SK-N-SH treated with all-trans-retinoic acid at 6 μM for 48 hours (cell line): ENCODE results near the gene RAB11FIP4.

ENCODE experiments used
- ATAC-seq: fragments of 200-7000 bp; cut with Tn5 transposase; 3 replicates; pipeline ENCODE4 v1.9.1; 2020; ENCODE audit warnings: mild to moderate bottlenecking, moderate library complexity
- ARNTL ChIP-seq: fragments of 450-650 bp; formaldehyde crosslinking; IDR thresholded peaks from 2 replicates; pipeline ENCODE4 v1.5.0; 2020; ENCODE audit warnings: low read depth, mild to moderate bottlenecking, moderate library complexity, borderline replicate concordance
- BACH2 ChIP-seq: fragments of 250-450 bp; sonication (Bioruptor Pico); IDR thresholded peaks from 2 replicates; pipeline ENCODE4 v1.9.0; 2021; ENCODE audit warnings: mild to moderate bottlenecking, borderline replicate concordance
- CREB5 ChIP-seq: fragments of 250-450 bp; sonication (Bioruptor Pico); IDR thresholded peaks from 2 replicates; pipeline ENCODE4 v1.5.1; 2020; ENCODE audit warnings: low read depth, mild to moderate bottlenecking, moderate library complexity
- CSDC2 ChIP-seq: fragments of 250-450 bp; sonication (Bioruptor Pico); IDR thresholded peaks from 2 replicates; pipeline ENCODE4 v1.5.0; 2020; ENCODE audit warnings: mild to moderate bottlenecking, moderate library complexity
- GLIS3 ChIP-seq: fragments of 250-450 bp; sonication (Bioruptor Pico); IDR thresholded peaks from 2 replicates; pipeline ENCODE4 v1.5.0; 2020; ENCODE audit warnings: mild to moderate bottlenecking, moderate library complexity
- ISL1 ChIP-seq: fragments of 250-450 bp; sonication (Bioruptor Pico); IDR thresholded peaks from 2 replicates; pipeline ENCODE4 v2.1.2; 2022; ENCODE audit warnings: mild to moderate bottlenecking, moderate library complexity
- OSR1 ChIP-seq: fragments of 250-450 bp; sonication (Bioruptor Pico); IDR thresholded peaks from 2 replicates; pipeline ENCODE4 v1.8.0; 2022; ENCODE audit warnings: moderate library complexity, mild to moderate bottlenecking, inconsistent platforms
- PATZ1 ChIP-seq: fragments of 250-450 bp; sonication (Bioruptor Pico); IDR thresholded peaks from 2 replicates; pipeline ENCODE4 v1.8.0; 2020; ENCODE audit warnings: mild to moderate bottlenecking, moderate library complexity, borderline replicate concordance
- POU6F1 ChIP-seq: fragments of 250-450 bp; sonication (Bioruptor Pico); IDR thresholded peaks from 2 replicates; pipeline ENCODE4 v1.8.0; 2021; ENCODE audit warnings: low read depth, mild to moderate bottlenecking, moderate library complexity, borderline replicate concordance
- PPARA ChIP-seq: fragments of 250-450 bp; sonication (Bioruptor Pico); IDR thresholded peaks from 2 replicates; pipeline ENCODE4 v1.5.0; 2020; ENCODE audit warnings: mild to moderate bottlenecking, borderline replicate concordance
- SNAI2 ChIP-seq: fragments of 250-450 bp; sonication (Bioruptor Pico); IDR thresholded peaks from 2 replicates; pipeline ENCODE4 v1.5.0; 2020; ENCODE audit warnings: mild to moderate bottlenecking, moderate library complexity
- TCF4 ChIP-seq: fragments of 250-450 bp; sonication (Bioruptor Pico); IDR thresholded peaks from 2 replicates; pipeline ENCODE4 v1.8.0; 2021; ENCODE audit warnings: mild to moderate bottlenecking, moderate library complexity, borderline replicate concordance
- TOX ChIP-seq: fragments of 250-450 bp; sonication (Bioruptor Pico); IDR thresholded peaks from 2 replicates; pipeline ENCODE4 v1.8.0; 2021; ENCODE audit warnings: mild to moderate bottlenecking, moderate library complexity, borderline replicate concordance
- TSHZ2 ChIP-seq: fragments of 250-450 bp; sonication (Bioruptor Pico); IDR thresholded peaks from 2 replicates; pipeline ENCODE4 v1.5.0; 2020; ENCODE audit warnings: mild to moderate bottlenecking, moderate library complexity
- ZC3H10 ChIP-seq: fragments of 250-450 bp; sonication (Bioruptor Pico); IDR thresholded peaks from 2 replicates; pipeline ENCODE4 v1.5.1; 2021; ENCODE audit warnings: mild to moderate bottlenecking, moderate library complexity
- ZFP3 ChIP-seq: fragments of 250-450 bp; sonication (Bioruptor Pico); IDR thresholded peaks from 2 replicates; pipeline ENCODE4 v1.5.0; 2020; ENCODE audit warnings: mild to moderate bottlenecking, moderate library complexity
- ZFP30 ChIP-seq: fragments of 450-650 bp; formaldehyde crosslinking; IDR thresholded peaks from 2 replicates; pipeline ENCODE4 v1.5.0; 2022; ENCODE audit warnings: mild to moderate bottlenecking, moderate library complexity
- ZNF565 ChIP-seq: fragments of 450-650 bp; formaldehyde crosslinking; conservative IDR thresholded peaks from 2 replicates; pipeline ENCODE4 v1.5.0; 2020; ENCODE audit warnings: low read depth, mild to moderate bottlenecking, moderate library complexity
- TF ChIP-seq, protein P1 (sequence below): fragments of 250-450 bp; sonication (Bioruptor Pico); IDR thresholded peaks from 2 replicates; pipeline ENCODE4 v1.5.1; 2021; ENCODE audit warnings: mild to moderate bottlenecking, moderate library complexity

The RAB11FIP4 gene

DNA sequence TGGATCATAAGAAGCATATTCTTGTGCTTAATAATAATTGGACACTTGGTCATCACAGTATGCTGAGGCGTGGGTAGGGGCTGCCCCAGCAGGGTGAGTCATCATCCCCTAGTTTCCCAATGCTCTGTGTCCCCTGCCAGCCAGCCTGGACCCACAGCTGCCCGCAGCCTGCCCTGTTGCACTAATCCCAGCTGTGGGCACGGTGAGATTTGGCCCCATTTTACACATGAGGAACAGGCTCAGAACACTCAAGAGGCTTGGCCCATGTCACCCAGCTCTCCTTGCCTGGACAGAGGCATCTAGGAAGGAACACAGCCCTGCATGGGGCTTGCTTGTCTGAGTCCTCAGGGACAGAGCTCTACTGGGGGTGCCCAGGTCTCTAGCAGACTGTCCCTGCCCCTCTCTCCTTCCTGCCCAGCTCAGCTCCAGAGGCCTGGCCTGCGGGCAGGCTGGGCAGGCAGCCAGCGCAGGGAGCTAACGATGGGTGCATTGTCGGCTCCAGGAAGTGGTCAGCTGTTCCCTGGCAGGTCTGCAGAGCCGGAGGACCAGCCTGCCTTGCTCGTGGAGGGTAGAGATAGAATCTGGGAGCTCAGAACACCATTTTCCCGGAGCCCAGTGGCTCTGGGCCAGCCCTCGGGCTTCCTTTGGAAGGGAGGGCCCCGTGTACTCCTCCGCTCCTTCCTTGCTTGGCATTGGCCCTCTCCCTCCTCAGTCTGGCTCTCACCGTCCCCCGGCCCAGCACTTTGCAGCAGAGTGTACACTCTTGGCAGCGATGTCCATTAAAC, 189.4 kb downstream of the RAB11FIP4 start:
- TF ChIP-seq ISL1 (CRISPR knock-in tag) (no peak), ZFP3 (peak; percentile 75; the same call in 1 of the 2 replicates), TCF4 (CRISPR knock-in tag) (peak; percentile 30; the same call in 1 of the 2 replicates)
- ATAC-seq: peak; percentile 86

DNA sequence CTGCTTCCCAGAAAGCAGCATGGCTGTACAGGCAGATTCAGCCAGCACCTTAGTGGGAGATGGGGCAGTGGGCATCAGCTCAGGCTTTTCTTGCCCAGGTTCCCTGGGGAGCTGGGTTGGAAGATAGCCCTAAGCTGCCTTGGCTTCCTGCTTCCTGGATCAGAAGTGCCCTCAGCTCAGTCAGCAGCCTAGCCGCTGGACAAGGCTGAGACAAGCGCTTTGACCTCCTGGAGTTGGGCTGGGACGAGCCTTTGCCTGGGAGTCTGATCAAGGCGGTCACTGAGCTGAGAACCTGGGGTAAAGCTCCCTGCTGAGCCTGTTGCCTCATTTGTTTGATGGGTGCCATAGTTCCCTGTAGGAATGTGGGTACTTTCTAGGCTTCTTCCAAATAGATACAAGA, 190.0 kb downstream of the RAB11FIP4 start:
- ATAC-seq: peak; percentile 45
- no peak for TF ChIP-seq GLIS3
- no peak for TF ChIP-seq BACH2
- no peak for TF ChIP-seq POU6F1 (CRISPR knock-in tag)
- no peak for TF ChIP-seq CREB5 (CRISPR knock-in tag)
- TF ChIP-seq TCF4 (CRISPR knock-in tag): no peak
- no peak for TF ChIP-seq ARNTL (CRISPR knock-in tag)
- TF ChIP-seq PPARA: no peak
- TF ChIP-seq ZFP30 (CRISPR knock-in tag): no peak
- TF ChIP-seq PATZ1 (CRISPR knock-in tag): no peak
- TF ChIP-seq, protein P1, sequence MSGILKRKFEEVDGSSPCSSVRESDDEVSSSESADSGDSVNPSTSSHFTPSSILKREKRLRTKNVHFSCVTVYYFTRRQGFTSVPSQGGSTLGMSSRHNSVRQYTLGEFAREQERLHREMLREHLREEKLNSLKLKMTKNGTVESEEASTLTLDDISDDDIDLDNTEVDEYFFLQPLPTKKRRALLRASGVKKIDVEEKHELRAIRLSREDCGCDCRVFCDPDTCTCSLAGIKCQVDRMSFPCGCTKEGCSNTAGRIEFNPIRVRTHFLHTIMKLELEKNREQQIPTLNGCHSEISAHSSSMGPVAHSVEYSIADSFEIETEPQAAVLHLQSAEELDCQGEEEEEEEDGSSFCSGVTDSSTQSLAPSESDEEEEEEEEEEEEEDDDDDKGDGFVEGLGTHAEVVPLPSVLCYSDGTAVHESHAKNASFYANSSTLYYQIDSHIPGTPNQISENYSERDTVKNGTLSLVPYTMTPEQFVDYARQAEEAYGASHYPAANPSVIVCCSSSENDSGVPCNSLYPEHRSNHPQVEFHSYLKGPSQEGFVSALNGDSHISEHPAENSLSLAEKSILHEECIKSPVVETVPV (CRISPR knock-in tag): no peak
- TF ChIP-seq CSDC2 (CRISPR knock-in tag): no peak
- TF ChIP-seq OSR1 (CRISPR knock-in tag): no peak
- no peak for TF ChIP-seq SNAI2 (CRISPR knock-in tag)
- TF ChIP-seq ZNF565 (CRISPR knock-in tag): no peak
- no peak for TF ChIP-seq ZFP3
- no peak for TF ChIP-seq ISL1 (CRISPR knock-in tag)

GRCh38 chr17:31582151-31582907, 190.9 kb downstream of the RAB11FIP4 start:
- TF ChIP-seq TOX (CRISPR knock-in tag) (no peak), ZC3H10 (CRISPR knock-in tag) (no peak), TSHZ2 (CRISPR knock-in tag) (no peak)
- peak; percentile 58 for ATAC-seq
